Dermis blood vessel endothelial cell (primary cell): ENCODE measurements around the gene SMS. TPM values are rescaled to one million over a fixed set of nuclear protein-coding genes. Genes with fewer than 3 reads are reported as not detected.

Source experiments
- DNase-seq: peaks from one replicate; pipeline ENCODE4 v3.0.0; 2010
- total RNA-seq: library from RNA; depleted of rRNA; stranded (reverse); fragments of >200 nt; gene quantifications from 2 replicates; pipeline ENCODE4 v1.2.3, GENCODE V29; 2014

Gene SMS
- total RNA-seq, 1 donor from 2014 or later, result 117 TPM

DNA sequence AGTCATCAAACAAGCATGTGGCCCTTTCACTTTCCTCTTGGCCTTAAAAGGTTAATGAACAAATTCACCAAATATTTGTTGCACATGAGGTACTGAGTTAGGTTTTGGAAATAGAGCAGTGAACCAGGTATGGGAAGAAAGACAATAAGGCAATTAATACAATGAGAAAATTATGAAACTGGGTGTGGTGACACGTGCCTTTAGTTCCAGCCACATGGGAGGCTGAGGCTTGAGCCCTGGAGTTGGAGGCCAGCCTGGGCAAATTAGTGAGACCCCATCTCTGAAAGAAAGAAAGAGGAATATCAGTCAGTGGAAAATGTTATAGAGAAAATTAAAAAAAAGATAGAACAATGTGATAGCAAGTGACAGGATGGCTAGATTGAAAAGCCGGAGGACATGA is 99.7 kb downstream of the SMS start:
- DNase-seq, result no peak

DNA sequence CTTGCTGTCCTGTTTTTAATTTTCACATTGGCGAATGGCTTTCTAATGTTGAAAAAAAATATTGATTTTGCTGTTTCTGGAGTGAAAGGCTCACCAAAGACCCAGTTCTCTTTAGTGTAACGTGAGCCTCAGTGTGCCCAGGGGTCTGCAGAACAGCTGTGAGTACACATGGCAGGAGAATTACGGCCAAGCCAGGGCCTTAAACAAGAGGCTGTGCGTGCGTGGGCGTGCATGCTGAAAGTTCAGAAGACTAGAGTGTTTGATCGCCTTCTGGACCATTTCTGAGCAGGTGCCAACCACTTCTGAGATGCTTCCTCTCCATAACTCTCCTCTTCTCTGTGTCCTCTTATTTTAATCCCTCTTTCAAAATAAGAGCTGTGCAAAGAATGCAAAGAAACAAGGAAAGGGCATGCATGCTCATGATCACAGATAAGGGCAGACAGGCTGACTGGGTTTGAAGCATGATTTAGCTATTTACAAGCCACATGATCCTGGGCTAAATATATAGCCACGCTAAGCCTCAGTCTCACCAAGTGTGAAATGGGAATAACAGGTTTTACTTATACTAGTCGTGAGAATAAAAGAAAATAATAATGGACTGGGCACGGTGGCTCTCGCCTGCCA is 101.5 kb downstream of the SMS start:
- no peak for DNase-seq

DNA sequence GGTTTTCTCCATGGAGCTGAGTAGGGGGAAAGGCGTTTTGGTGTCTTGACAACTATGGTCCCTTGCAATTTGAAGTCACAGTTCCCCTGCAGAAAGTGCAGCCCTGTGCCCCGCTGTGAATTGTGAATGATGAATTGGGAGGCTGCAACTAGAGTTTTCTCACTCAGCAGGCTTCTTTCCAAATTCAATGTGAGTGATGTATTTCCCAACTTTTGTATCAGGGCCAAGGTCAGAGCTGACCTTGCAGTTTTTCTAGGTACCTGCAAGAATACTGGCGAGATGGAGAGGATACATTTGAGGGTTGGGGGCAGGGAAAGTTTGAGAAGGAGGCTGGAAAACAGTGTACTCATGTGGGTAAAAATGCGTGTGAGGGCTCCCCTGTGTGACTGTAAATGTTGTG is 103.4 kb downstream of the SMS start:
- no peak for DNase-seq

Other genes starting within 250 kb of the SMS start
- not detected in 2 replicates for gene SMPX, start 182.6 kb upstream of the SMS start, total RNA-seq
- 5.1 and 13.1 TPM in 2 replicates for gene MBTPS2, start 101.1 kb upstream of the SMS start, total RNA-seq
- gene YY2, start 84.7 kb upstream of the SMS start, total RNA-seq, result 0.85 and 3.1 TPM in 2 replicates
- gene PHEX, start 91.6 kb downstream of the SMS start, total RNA-seq, result under 0.01 and 0.37 TPM in 2 replicates